Erythroblast (primary cell): ENCODE measurements around the gene TMEM178A.

Source experiments
- GATA1 ChIP-seq: IDR thresholded peaks from 2 replicates; pipeline ENCODE4 v1.6.1; 2011; ENCODE audit warnings: low read depth, mild to moderate bottlenecking, control low read depth, low read length, moderate library complexity
- POLR2A ChIP-seq: IDR thresholded peaks from 2 replicates; pipeline ENCODE4 v1.6.1; 2011; ENCODE audit warnings: mild to moderate bottlenecking, low read length

DNA sequence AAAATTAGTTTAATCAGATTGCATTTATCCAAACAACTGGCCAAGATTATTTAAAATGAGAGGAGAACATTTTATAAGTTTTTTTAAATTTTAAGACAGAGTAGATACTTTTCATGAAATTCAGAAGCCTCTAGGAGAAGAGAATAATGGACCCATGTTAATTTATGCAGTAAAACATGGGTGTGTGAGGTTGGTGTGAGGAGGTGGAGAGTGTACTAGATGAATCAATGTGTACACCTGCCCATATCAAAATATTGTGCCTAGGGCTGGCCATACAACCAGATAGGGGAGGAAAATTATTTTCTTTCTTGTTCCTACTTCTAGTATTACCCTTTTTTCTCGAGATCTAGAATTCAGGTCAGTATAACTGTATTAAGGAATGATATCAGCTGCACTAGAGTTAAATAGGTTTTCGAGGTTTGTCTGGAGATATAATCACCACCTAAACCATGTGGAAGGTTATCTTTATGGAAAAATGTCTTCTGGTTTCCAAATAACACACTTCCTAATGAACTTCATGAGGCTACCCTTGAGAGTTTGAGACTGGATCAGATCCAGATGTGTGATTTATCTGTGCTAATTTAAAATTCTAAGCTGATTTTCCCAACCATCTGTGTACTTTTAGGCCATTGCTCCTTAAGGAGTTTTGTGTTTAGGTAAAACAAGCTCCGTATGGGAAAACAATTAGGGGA lies 37.6 kb downstream of the TMEM178A start:
- TF ChIP-seq POLR2A: no peak
- TF ChIP-seq GATA1: no peak
